ENCODE measurements around the gene NGEF.

GRCh38 chr2:232941400-232941799, 71.7 kb downstream of the NGEF start:
- no peak for TF ChIP-seq CTCF (IDR thresholded peaks at IDR 0.05)
- no peak for TF ChIP-seq POLR2A (IDR thresholded peaks at IDR 0.05)
